Transverse colon (tissue), 4 donors: Measurements from ENCODE around the gene FRAS1.

ENCODE experiments used
- CTCF ChIP-seq, 5 experiments: fragments of 200-600 bp in 3 of 5; fragments of 450-650 bp in 2 of 5; sonication (generic) in 3 of 5; IDR thresholded peaks; 1 replicate in 2 of 5; 2 replicates in 3 of 5; pipeline ENCODE4 v1.5.1; 2016 to 2017; ENCODE audit warnings: antibody characterized with exemption in 5 of 5, inconsistent platforms in 3 of 5, mild to moderate bottlenecking in 2 of 5, moderate library complexity in 1 of 5
- EP300 ChIP-seq: sonication (generic); formaldehyde crosslinking; IDR thresholded peaks from one replicate; pipeline ENCODE4 v1.6.1; 2017; ENCODE audit warnings: antibody characterized with exemption, low read depth
- POLR2A ChIP-seq: fragments of 450-650 bp; IDR thresholded peaks from one replicate; pipeline ENCODE4 v1.6.1; 2016; ENCODE audit warnings: antibody characterized with exemption, mild to moderate bottlenecking, moderate library complexity
- POLR2AphosphoS5 ChIP-seq, 3 donors: sonication (generic); formaldehyde crosslinking; IDR thresholded peaks; one replicate each; pipeline ENCODE4 v1.6.1; 2016; ENCODE audit warnings: antibody characterized with exemption in 3 of 3

- TF ChIP-seq CTCF (IDR thresholded peaks at IDR 0.05), result no peak
- no peak for TF ChIP-seq POLR2A
- TF ChIP-seq EP300, result no peak
- no peak for TF ChIP-seq POLR2AphosphoS5 (IDR thresholded peaks at IDR 0.05)
Observed at GRCh38 chr4:78091534-78091933, 34.4 kb downstream of the FRAS1 start.
